ENCODE measurements around the gene CACNA2D3.

- TF ChIP-seq GATA2 (IDR thresholded peaks at IDR 0.05; ENCODE audit: low read depth, low read length) (no peak), GATA3 (IDR thresholded peaks at IDR 0.05; ENCODE audit: low read depth, low read length) (no peak)
Measured at GRCh38 chr3:55014906-55015305, 892.6 kb downstream of the CACNA2D3 start.
